ENCODE data around the gene DENND1A. TPM values are rescaled to one million over a fixed set of nuclear protein-coding genes. Genes with fewer than 3 reads are reported as not detected.

The DENND1A gene
- total and polyA plus RNA-seq, 2 of the 13 experiments (the other 11 are each of a cell fraction or from before 2014, with no cell fraction given): 14.8 to 30.1 TPM

- TF ChIP-seq DZIP1 (CRISPR knock-in tag; IDR thresholded peaks at IDR 0.05): no peak
- no peak for TF ChIP-seq ZFP90 (CRISPR knock-in tag; IDR thresholded peaks at IDR 0.05; ENCODE audit: borderline replicate concordance)
- no peak for TF ChIP-seq TSC22D2 (CRISPR knock-in tag; IDR thresholded peaks at IDR 0.05; ENCODE audit: borderline replicate concordance)
- no peak for TF ChIP-seq ZNF350 (CRISPR knock-in tag; IDR thresholded peaks at IDR 0.05; ENCODE audit: borderline replicate concordance, low read depth)
- TF ChIP-seq MLX (CRISPR knock-in tag; IDR thresholded peaks at IDR 0.05): no peak
These were observed 172.4 kb downstream of the DENND1A start (continued) for GRCh38 chr9:123757547-123757946.

GRCh38 chr9:123756484-123757106, 173.3 kb downstream of the DENND1A start:
- H3K9me3 ChIP-seq (ENCODE audit: low read length): no peaks in the 10 kb centered on the region
- BruUV-seq (replicated peaks): no TSS peak
- peaks cover 10 to 31% of the 10 kb centered on the region in 2 experiments; a peak in 4 of 5 replicates for H3K36me3 ChIP-seq (replicated peaks in 1 of 2; ENCODE audit: control insufficient read depth in 1 of 2, insufficient read depth in 2 of 2, low read length in 2 of 2)
- H3K27ac ChIP-seq (ENCODE audit: extremely low read length, insufficient read depth, low read length): no peak overlapping the region
- WGBS (ENCODE audit: low lambda C conversion rate): 100% methylated on average over 3 of the region's 4 CpGs
- FAIRE-seq (no peak), DNase-seq (ENCODE audit: low spot score) (no peak), ATAC-seq (no peak)
- CTCF ChIA-PET (ENCODE audit: low intra/inter-chr PET ratio, low total read pairs): no interaction called here
- no peaks in the 10 kb centered on the region for H4K20me1 ChIP-seq (ENCODE audit: insufficient read depth, low read length)
- peaks cover 9% of the 10 kb centered on the region for H3K4me1 ChIP-seq (ENCODE audit: insufficient read depth, low read length)
- no peaks in the 10 kb centered on the region for H3K27me3 ChIP-seq (ENCODE audit: control insufficient read depth in 1 of 2, insufficient read depth in 2 of 2, low read length in 2 of 2)
- H3K9ac ChIP-seq (ENCODE audit: insufficient read depth, low read depth, low read length): no peak overlapping the region
- no peak overlapping the region for H3K4me2 ChIP-seq (ENCODE audit: low read depth, low read length)
- POLR2A ChIA-PET: no interaction called here
- H3K79me2 ChIP-seq (ENCODE audit: insufficient read depth, low read length): no peaks in the 10 kb centered on the region
- in situ Hi-C loops (cut with HindIII; ENCODE audit: extremely low pct_ligation_motif_present, low pct_unique_long_range_greater_than_20kb): no loop called here
- H3K4me3 ChIP-seq (replicated peaks in 1 of 3; ENCODE audit: insufficient read depth in 1 of 3, low read depth in 2 of 3, low read length in 3 of 3): no peak overlapping the region
- no peak overlapping the region for H2AFZ ChIP-seq (ENCODE audit: low read length)
- intact Hi-C loops (cut with micrococcal nuclease; ENCODE audit: unreplicated experiment): no loop called here
- TF ChIP-seq GATAD1 (CRISPR knock-in tag; IDR thresholded peaks at IDR 0.05) (no peak), ZNF138 (CRISPR knock-in tag; IDR thresholded peaks at IDR 0.05; ENCODE audit: low read depth) (no peak), ZNF121 (CRISPR knock-in tag; IDR thresholded peaks at IDR 0.05) (no peak), ZNF790 (CRISPR knock-in tag; IDR thresholded peaks at IDR 0.05; ENCODE audit: borderline replicate concordance) (no peak), NPAS2 (CRISPR knock-in tag; IDR thresholded peaks at IDR 0.05; ENCODE audit: borderline replicate concordance) (no peak), ZNF839 (CRISPR knock-in tag; IDR thresholded peaks at IDR 0.05; ENCODE audit: borderline replicate concordance) (no peak), ZNF562 (CRISPR knock-in tag; IDR thresholded peaks at IDR 0.05; ENCODE audit: borderline replicate concordance) (no peak), KAT7 (CRISPR knock-in tag; IDR thresholded peaks at IDR 0.05; ENCODE audit: borderline replicate concordance) (no peak), ZNF619 (CRISPR knock-in tag; IDR thresholded peaks at IDR 0.05) (no peak), ZNF503 (CRISPR knock-in tag; IDR thresholded peaks at IDR 0.05) (no peak)
